HCT116 (cell line): ENCODE data around the gene GATB.

Experiments used
- CTCF ChIP-seq, 3 experiments: fragments of 200-600 bp in 1 of 3; sonication (generic) in 1 of 3; IDR thresholded peaks in 2 of 3; conservative IDR thresholded peaks in 1 of 3; 2 replicates each; pipeline ENCODE4 v1.5.1; 2012 to 2017; ENCODE audit warnings: low read depth in 2 of 3, low read length in 2 of 3, antibody characterized with exemption in 1 of 3, borderline replicate concordance in 1 of 3, control low read depth in 1 of 3, mild to moderate bottlenecking in 1 of 3, mixed read lengths in 1 of 3, mixed run types in 1 of 3, moderate library complexity in 1 of 3; ENCODE audit not compliant: insufficient read depth in 1 of 3
- EZH2 ChIP-seq: fragments of 200-600 bp; sonication (generic); IDR thresholded peaks from 2 replicates; pipeline ENCODE4 v1.6.1; 2017; ENCODE audit warnings: antibody characterized with exemption, mixed run types
- POLR2A ChIP-seq: IDR thresholded peaks from 2 replicates; pipeline ENCODE4 v1.7.0; 2011; ENCODE audit warnings: borderline replicate concordance; ENCODE audit not compliant: insufficient read depth, insufficient read length; ENCODE audit errors: extremely low read depth
- POLR2AphosphoS5 ChIP-seq: IDR thresholded peaks from 2 replicates; pipeline ENCODE4 v1.6.1; 2011; ENCODE audit warnings: mild to moderate bottlenecking, low read depth, low read length, moderate library complexity
- SP1 ChIP-seq: IDR thresholded peaks from 2 replicates; pipeline ENCODE4 v1.6.1; 2012; ENCODE audit warnings: low read depth
- ZNF274 ChIP-seq: fragments of 200-500 bp; sonication (Bioruptor generic); IDR thresholded peaks from 2 replicates; pipeline ENCODE4 v1.6.1; 2014; ENCODE audit warnings: mild to moderate bottlenecking, low read depth, low read length, inconsistent platforms

- no peak for TF ChIP-seq EZH2
- no peak for TF ChIP-seq POLR2A
- no peak for TF ChIP-seq POLR2AphosphoS5
- peak in 2 of 3 experiments; percentile 27 to 42; a peak in 3 of 6 replicates for TF ChIP-seq CTCF (IDR thresholded peaks at IDR 0.05 in 2 of 3, conservative IDR thresholded peaks at IDR 0.05 in 1 of 3; ENCODE audit: borderline replicate concordance in 1 of 3, insufficient read depth in 1 of 3, low read depth in 2 of 3, low read length in 2 of 3)
- TF ChIP-seq SP1: no peak
- TF ChIP-seq ZNF274: no peak
Observed at GRCh38 chr4:151766691-151767090, 5.9 kb upstream of the GATB start.
